ENCODE measurements around the gene SLC38A8.
A peak's percentile ranks its signal among the peaks of the same experiment; 100 is the strongest.

The SLC38A8 gene

GRCh38 chr16:84048270-84048669, 5.7 kb upstream of the SLC38A8 start:
- Mint-ChIP-seq H3K9me3 (no peaks in the 10 kb centered on the region), H3K4me1 (peaks cover 2% of the 10 kb centered on the region), H3K36me3 (ENCODE audit: low read depth) (peaks cover 9% of the 10 kb centered on the region), H3K27ac (no peak overlapping the region), H3K4me3 (no peak overlapping the region), H3K27me3 (peaks cover 14% of the 10 kb centered on the region)
- no peak for ATAC-seq
- no peak for DNase-seq

- no peaks in the 10 kb centered on the region for H3K9me3 Mint-ChIP-seq
These were observed 5.0 kb upstream of the SLC38A8 start for GRCh38 chr16:84047626-84048025.

GRCh38 chr16:84047206-84047605, 4.6 kb upstream of the SLC38A8 start:
- ATAC-seq (no peak), DNase-seq (no peak)
- Mint-ChIP-seq H3K4me1 (peaks cover 2% of the 10 kb centered on the region), H3K36me3 (ENCODE audit: low read depth) (no peaks in the 10 kb centered on the region), H3K4me3 (no peak overlapping the region), H3K27me3 (peaks cover 19% of the 10 kb centered on the region), H3K9me3 (no peaks in the 10 kb centered on the region), H3K27ac (no peak overlapping the region)

More at GRCh38 chr16:84047626-84048025, 5.0 kb upstream of the SLC38A8 start:
- Mint-ChIP-seq H3K27ac (no peak overlapping the region), H3K36me3 (ENCODE audit: low read depth) (peaks cover 3% of the 10 kb centered on the region), H3K27me3 (peaks cover 19% of the 10 kb centered on the region), H3K4me3 (no peak overlapping the region), H3K4me1 (peaks cover 2% of the 10 kb centered on the region)
- ATAC-seq, result no peak
- no peak for DNase-seq

- no peak for DNase-seq
- ATAC-seq, result no peak
- no peaks in the 10 kb centered on the region for H3K36me3 Mint-ChIP-seq (ENCODE audit: low read depth)
- peaks cover 23% of the 10 kb centered on the region for H3K27me3 Mint-ChIP-seq
- H3K4me3 Mint-ChIP-seq, result no peak overlapping the region
- H3K4me1 Mint-ChIP-seq, result peaks cover 2% of the 10 kb centered on the region
- no peaks in the 10 kb centered on the region for H3K9me3 Mint-ChIP-seq
- H3K27ac Mint-ChIP-seq, result no peak overlapping the region
These were observed 3.3 kb upstream of the SLC38A8 start for GRCh38 chr16:84045818-84046470.

GRCh38 chr16:84045001-84045817, 2.6 kb upstream of the SLC38A8 start:
- ATAC-seq (no peak), DNase-seq (no peak)
- peaks cover 2% of the 10 kb centered on the region for H3K4me1 Mint-ChIP-seq
- H3K4me3 Mint-ChIP-seq, result no peak overlapping the region
- peaks cover 28% of the 10 kb centered on the region for H3K27me3 Mint-ChIP-seq
- H3K27ac Mint-ChIP-seq, result no peak overlapping the region
- no peaks in the 10 kb centered on the region for H3K36me3 Mint-ChIP-seq (ENCODE audit: low read depth)
- H3K9me3 Mint-ChIP-seq, result no peaks in the 10 kb centered on the region

- no peak overlapping the region for H3K4me3 Mint-ChIP-seq
- DNase-seq (peak; percentile 16), ATAC-seq (peak; percentile 22)
These were observed 1.5 kb upstream of the SLC38A8 start for GRCh38 chr16:84044118-84044488.

GRCh38 chr16:84043486-84044117, 1.0 kb upstream of the SLC38A8 start:
- no peak overlapping the region for H3K27ac Mint-ChIP-seq
- H3K36me3 Mint-ChIP-seq (ENCODE audit: low read depth), result no peaks in the 10 kb centered on the region

More at GRCh38 chr16:84044118-84044488, 1.5 kb upstream of the SLC38A8 start:
- Mint-ChIP-seq H3K4me1 (peaks cover 2% of the 10 kb centered on the region), H3K27me3 (peaks cover 32% of the 10 kb centered on the region), H3K36me3 (ENCODE audit: low read depth) (no peaks in the 10 kb centered on the region), H3K27ac (no peak overlapping the region), H3K9me3 (no peaks in the 10 kb centered on the region)

GRCh38 chr16:84042879-84043485, 387 bp upstream of the SLC38A8 start:
- H3K4me3 Mint-ChIP-seq, result no peak overlapping the region
- H3K9me3 Mint-ChIP-seq, result no peaks in the 10 kb centered on the region
- H3K27me3 Mint-ChIP-seq, result peaks cover 34% of the 10 kb centered on the region
- H3K27ac Mint-ChIP-seq, result no peak overlapping the region
- no peak for ATAC-seq
- H3K36me3 Mint-ChIP-seq (ENCODE audit: low read depth), result no peaks in the 10 kb centered on the region
- no peak for DNase-seq
- peaks cover 2% of the 10 kb centered on the region for H3K4me1 Mint-ChIP-seq

More at GRCh38 chr16:84043486-84044117, 1.0 kb upstream of the SLC38A8 start:
- H3K9me3 Mint-ChIP-seq, result no peaks in the 10 kb centered on the region
- ATAC-seq (peak; percentile 41), DNase-seq (no peak)
- H3K27me3 Mint-ChIP-seq, result peaks cover 34% of the 10 kb centered on the region
- peaks cover 2% of the 10 kb centered on the region for H3K4me1 Mint-ChIP-seq
- no peak overlapping the region for H3K4me3 Mint-ChIP-seq

- Mint-ChIP-seq H3K4me1 (peaks cover 2% of the 10 kb centered on the region), H3K27me3 (peaks cover 34% of the 10 kb centered on the region), H3K36me3 (ENCODE audit: low read depth) (no peaks in the 10 kb centered on the region), H3K9me3 (no peaks in the 10 kb centered on the region), H3K27ac (no peak overlapping the region), H3K4me3 (no peak overlapping the region)
- DNase-seq (no peak), ATAC-seq (no peak)
These were observed 714 bp downstream of the SLC38A8 start for GRCh38 chr16:84041881-84042280.

- peaks cover 2% of the 10 kb centered on the region for H3K4me1 Mint-ChIP-seq
- H3K9me3 Mint-ChIP-seq, result peaks cover under 1% of the 10 kb centered on the region
- DNase-seq (no peak), ATAC-seq (no peak)
- no peak overlapping the region for H3K27ac Mint-ChIP-seq
- H3K27me3 Mint-ChIP-seq, result peaks cover 37% of the 10 kb centered on the region
- H3K4me3 Mint-ChIP-seq, result no peak overlapping the region
- H3K36me3 Mint-ChIP-seq (ENCODE audit: low read depth), result no peaks in the 10 kb centered on the region
These were observed 1.5 kb downstream of the SLC38A8 start for GRCh38 chr16:84040823-84041820.

- DNase-seq (no peak), ATAC-seq (no peak)
- H3K27me3 Mint-ChIP-seq, result peaks cover 41% of the 10 kb centered on the region
- no peaks in the 10 kb centered on the region for H3K36me3 Mint-ChIP-seq (ENCODE audit: low read depth)
- peaks cover 4% of the 10 kb centered on the region for H3K9me3 Mint-ChIP-seq
- H3K27ac Mint-ChIP-seq, result no peak overlapping the region
- H3K4me1 Mint-ChIP-seq, result peaks cover 2% of the 10 kb centered on the region
- H3K4me3 Mint-ChIP-seq, result no peak overlapping the region
These were observed 2.3 kb downstream of the SLC38A8 start for GRCh38 chr16:84040226-84040822.

- no peak for ATAC-seq
- H3K4me1 Mint-ChIP-seq, result peaks cover 2% of the 10 kb centered on the region
- H3K27me3 Mint-ChIP-seq, result peaks cover 41% of the 10 kb centered on the region
These were observed 2.9 kb downstream of the SLC38A8 start for GRCh38 chr16:84039696-84040095.

GRCh38 chr16:84038469-84038868, 4.1 kb downstream of the SLC38A8 start:
- H3K9me3 Mint-ChIP-seq, result peaks cover 4% of the 10 kb centered on the region
- ATAC-seq, result no peak
- no peak overlapping the region for H3K4me3 Mint-ChIP-seq
- no peak overlapping the region for H3K27ac Mint-ChIP-seq
- H3K27me3 Mint-ChIP-seq, result peaks cover 29% of the 10 kb centered on the region
- no peaks in the 10 kb centered on the region for H3K36me3 Mint-ChIP-seq (ENCODE audit: low read depth)
- H3K4me1 Mint-ChIP-seq, result no peaks in the 10 kb centered on the region
- DNase-seq, result no peak

More at GRCh38 chr16:84039696-84040095, 2.9 kb downstream of the SLC38A8 start:
- Mint-ChIP-seq H3K4me3 (no peak overlapping the region), H3K9me3 (peaks cover 4% of the 10 kb centered on the region), H3K27ac (no peak overlapping the region), H3K36me3 (ENCODE audit: low read depth) (no peaks in the 10 kb centered on the region)
- no peak for DNase-seq
